GM19452 (cell line): ENCODE data around the gene C2orf76.
"Not testable (repeated sequence)": the region's sequence is repeated elsewhere in the genome, so short reads cannot be mapped to it uniquely, and the experiment has no call there.

Experiments
- ATAC-seq: cut with Tn5 transposase; IDR thresholded peaks from one replicate; pipeline ENCODE4 v1.9.1; 2021; ENCODE audit not compliant: unreplicated experiment

Gene C2orf76

GRCh38 chr2:119301413-119301812 is 65.2 kb downstream of the C2orf76 start:
- no peak for ATAC-seq

GRCh38 chr2:119295688-119296375 is 70.8 kb downstream of the C2orf76 start:
- ATAC-seq, result no peak

- ATAC-seq, result no peak
These were observed 72.0 kb downstream of the C2orf76 start for GRCh38 chr2:119294671-119295070.

- ATAC-seq, result no peak
These were observed 72.7 kb downstream of the C2orf76 start for GRCh38 chr2:119293900-119294299.

GRCh38 chr2:119293254-119293653 is 73.4 kb downstream of the C2orf76 start:
- ATAC-seq, result no peak

GRCh38 chr2:119292226-119292625 is 74.4 kb downstream of the C2orf76 start:
- no peak for ATAC-seq

GRCh38 chr2:119291588-119292167 is 75.0 kb downstream of the C2orf76 start:
- no peak for ATAC-seq

- no peak for ATAC-seq
These were observed 75.6 kb downstream of the C2orf76 start for GRCh38 chr2:119290859-119291587.

- no peak for ATAC-seq
These were observed 77.0 kb downstream of the C2orf76 start for GRCh38 chr2:119289642-119290041.

GRCh38 chr2:119289093-119289492 is 77.5 kb downstream of the C2orf76 start:
- ATAC-seq, result no peak

- ATAC-seq, result no peak
These were observed 78.1 kb downstream of the C2orf76 start for GRCh38 chr2:119288576-119288975.

GRCh38 chr2:119286661-119287060 is 80.0 kb downstream of the C2orf76 start:
- no peak for ATAC-seq

GRCh38 chr2:119283873-119284331 is 82.7 kb downstream of the C2orf76 start:
- no peak for ATAC-seq

GRCh38 chr2:119282996-119283511 is 83.6 kb downstream of the C2orf76 start:
- no peak for ATAC-seq

- ATAC-seq, result no peak
These were observed 84.3 kb downstream of the C2orf76 start for GRCh38 chr2:119282146-119282995.

GRCh38 chr2:119280680-119281079 is 86.0 kb downstream of the C2orf76 start:
- ATAC-seq, result no peak

- ATAC-seq, result no peak
These were observed 87.0 kb downstream of the C2orf76 start for GRCh38 chr2:119279666-119280065.

- no peak for ATAC-seq
These were observed 87.7 kb downstream of the C2orf76 start for GRCh38 chr2:119278946-119279345.

GRCh38 chr2:119278385-119278784 is 88.2 kb downstream of the C2orf76 start:
- ATAC-seq, result not testable (repeated sequence)

- no peak for ATAC-seq
These were observed 89.8 kb downstream of the C2orf76 start for GRCh38 chr2:119276864-119277263.

GRCh38 chr2:119267604-119268003 is 99.0 kb downstream of the C2orf76 start:
- ATAC-seq, result no peak
